Measurements from ENCODE around the gene GJA10.
A peak's percentile ranks its signal among the peaks of the same experiment; 100 is the strongest.

The GJA10 gene

GRCh38 chr6:89928604-89929003 is 34.3 kb downstream of the GJA10 start:
- Histone ChIP-seq H3K27ac (ENCODE audit: low read length, poor library complexity, severe bottlenecking) (peak overlapping the region; percentile 31), H2BK120ac (ENCODE audit: low read depth, low read length) (no peak overlapping the region), H3K36me3 (ENCODE audit: control insufficient read depth in 1 of 2, insufficient read depth in 2 of 2, low read depth in 1 of 2, low read length in 2 of 2) (peaks cover 0 to 3% of the 10 kb centered on the region in 2 experiments), H2AFZ (ENCODE audit: low read depth, low read length) (no peak overlapping the region), H3K4me2 (ENCODE audit: low read length, poor library complexity, severe bottlenecking) (no peak overlapping the region), H3K27me3 (ENCODE audit: control insufficient read depth in 1 of 2, insufficient read depth in 1 of 2, low read length in 2 of 2) (no peaks in the 10 kb centered on the region), H3K14ac (ENCODE audit: low read length in 2 of 2) (peak overlapping the region in 1 of 2 experiments; percentile 37), H2BK15ac (ENCODE audit: low read depth, poor library complexity, severe bottlenecking) (no peak overlapping the region), H3K9ac (ENCODE audit: low read length) (no peak overlapping the region), H2BK5ac (ENCODE audit: low read depth, low read length, poor library complexity, severe bottlenecking) (no peak overlapping the region), H3K4me3 (ENCODE audit: insufficient read depth in 1 of 2, low read depth in 1 of 2, low read length in 2 of 2) (no peak overlapping the region), H3K4me1 (ENCODE audit: control insufficient read depth, insufficient read depth, low read depth, low read length) (peaks cover 2% of the 10 kb centered on the region), H3K9me3 (ENCODE audit: control insufficient read depth, low read length) (no peaks in the 10 kb centered on the region), H4K91ac (ENCODE audit: low read length) (no peak overlapping the region), H3K23ac (ENCODE audit: low read length in 2 of 2) (no peak overlapping the region), H2AK5ac (ENCODE audit: low read length, severe bottlenecking) (no peak overlapping the region), H4K8ac (ENCODE audit: low read length) (no peak overlapping the region), H3K79me1 (replicated peaks; ENCODE audit: low read length, poor library complexity, severe bottlenecking) (no peaks in the 10 kb centered on the region), H2BK12ac (ENCODE audit: low read length in 2 of 2) (no peak overlapping the region), H3K4ac (ENCODE audit: low read depth in 1 of 2, low read length in 2 of 2) (no peak overlapping the region), H3K18ac (ENCODE audit: low read depth in 1 of 2, low read length in 2 of 2) (no peak overlapping the region)
- peak; percentile 70 for DNase-seq
- WGBS: 64% methylated on average over 4 of the region's 6 CpGs

- Histone ChIP-seq H3K14ac (ENCODE audit: low read length in 2 of 2) (no peak overlapping the region), H2BK120ac (ENCODE audit: low read depth, low read length) (no peak overlapping the region), H3K4me2 (ENCODE audit: low read length, poor library complexity, severe bottlenecking) (no peak overlapping the region), H2BK12ac (ENCODE audit: low read length in 2 of 2) (no peak overlapping the region), H2BK15ac (ENCODE audit: low read depth, poor library complexity, severe bottlenecking) (no peak overlapping the region), H3K27me3 (ENCODE audit: control insufficient read depth in 1 of 2, insufficient read depth in 1 of 2, low read length in 2 of 2) (no peaks in the 10 kb centered on the region), H3K4ac (ENCODE audit: low read depth in 1 of 2, low read length in 2 of 2) (no peak overlapping the region), H3K18ac (ENCODE audit: low read depth in 1 of 2, low read length in 2 of 2) (no peak overlapping the region), H3K23ac (ENCODE audit: low read length in 2 of 2) (no peak overlapping the region), H3K36me3 (ENCODE audit: control insufficient read depth in 1 of 2, insufficient read depth in 2 of 2, low read depth in 1 of 2, low read length in 2 of 2) (peaks cover 0 to 3% of the 10 kb centered on the region in 2 experiments), H3K9ac (ENCODE audit: low read length) (no peak overlapping the region), H4K91ac (ENCODE audit: low read length) (no peak overlapping the region), H2BK5ac (ENCODE audit: low read depth, low read length, poor library complexity, severe bottlenecking) (no peak overlapping the region), H3K9me3 (ENCODE audit: control insufficient read depth, low read length) (no peaks in the 10 kb centered on the region), H3K27ac (ENCODE audit: low read length, poor library complexity, severe bottlenecking) (no peak overlapping the region), H3K79me1 (replicated peaks; ENCODE audit: low read length, poor library complexity, severe bottlenecking) (no peaks in the 10 kb centered on the region), H3K4me1 (ENCODE audit: control insufficient read depth, insufficient read depth, low read depth, low read length) (peaks cover 2% of the 10 kb centered on the region), H2AK5ac (ENCODE audit: low read length, severe bottlenecking) (no peak overlapping the region), H2AFZ (ENCODE audit: low read depth, low read length) (no peak overlapping the region), H3K4me3 (ENCODE audit: insufficient read depth in 1 of 2, low read depth in 1 of 2, low read length in 2 of 2) (no peak overlapping the region), H4K8ac (ENCODE audit: low read length) (peak overlapping the region; percentile 29)
- no peak for DNase-seq
- 91% methylated on average over 4 of the region's 5 CpGs for WGBS
Measured at GRCh38 chr6:89930789-89931188, 36.5 kb downstream of the GJA10 start.

GRCh38 chr6:89932245-89932802 is 38.1 kb downstream of the GJA10 start:
- no peak overlapping the region for H3K14ac ChIP-seq (ENCODE audit: low read length in 2 of 2)
- H2BK15ac ChIP-seq (ENCODE audit: low read depth, poor library complexity, severe bottlenecking): no peak overlapping the region
- no peak overlapping the region for H2AFZ ChIP-seq (ENCODE audit: low read depth, low read length)
- DNase-seq: no peak
- H2BK120ac ChIP-seq (ENCODE audit: low read depth, low read length): no peak overlapping the region
- no peak overlapping the region for H4K8ac ChIP-seq (ENCODE audit: low read length)
- no peak overlapping the region for H2AK5ac ChIP-seq (ENCODE audit: low read length, severe bottlenecking)
- H3K23ac ChIP-seq (ENCODE audit: low read length in 2 of 2): no peak overlapping the region
- peaks cover 2% of the 10 kb centered on the region for H3K4me1 ChIP-seq (ENCODE audit: control insufficient read depth, insufficient read depth, low read depth, low read length)
- no peak overlapping the region for H3K9ac ChIP-seq (ENCODE audit: low read length)
- no peak overlapping the region for H3K4me2 ChIP-seq (ENCODE audit: low read length, poor library complexity, severe bottlenecking)
- peaks cover 0 to 3% of the 10 kb centered on the region in 2 experiments for H3K36me3 ChIP-seq (ENCODE audit: control insufficient read depth in 1 of 2, insufficient read depth in 2 of 2, low read depth in 1 of 2, low read length in 2 of 2)
- H3K4me3 ChIP-seq (ENCODE audit: insufficient read depth in 1 of 2, low read depth in 1 of 2, low read length in 2 of 2): no peak overlapping the region
- H3K4ac ChIP-seq (ENCODE audit: low read depth in 1 of 2, low read length in 2 of 2): no peak overlapping the region
- H4K91ac ChIP-seq (ENCODE audit: low read length): no peak overlapping the region
- no peak overlapping the region for H2BK12ac ChIP-seq (ENCODE audit: low read length in 2 of 2)
- H3K27ac ChIP-seq (ENCODE audit: low read length, poor library complexity, severe bottlenecking): no peak overlapping the region
- H2BK5ac ChIP-seq (ENCODE audit: low read depth, low read length, poor library complexity, severe bottlenecking): no peak overlapping the region
- H3K27me3 ChIP-seq (ENCODE audit: control insufficient read depth in 1 of 2, insufficient read depth in 1 of 2, low read length in 2 of 2): peaks cover 0 to 7% of the 10 kb centered on the region in 2 experiments
- 95% methylated on average over 21 of the region's 22 CpGs for WGBS
- H3K79me1 ChIP-seq (replicated peaks; ENCODE audit: low read length, poor library complexity, severe bottlenecking): no peaks in the 10 kb centered on the region
- no peaks in the 10 kb centered on the region for H3K9me3 ChIP-seq (ENCODE audit: control insufficient read depth, low read length)
- no peak overlapping the region for H3K18ac ChIP-seq (ENCODE audit: low read depth in 1 of 2, low read length in 2 of 2)

- H3K4me3 ChIP-seq (ENCODE audit: insufficient read depth in 1 of 2, low read depth in 1 of 2, low read length in 2 of 2): no peak overlapping the region
- H3K23ac ChIP-seq (ENCODE audit: low read length in 2 of 2): no peak overlapping the region
- H2AFZ ChIP-seq (ENCODE audit: low read depth, low read length): no peak overlapping the region
- H3K4ac ChIP-seq (ENCODE audit: low read depth in 1 of 2, low read length in 2 of 2): no peak overlapping the region
- H3K18ac ChIP-seq (ENCODE audit: low read depth in 1 of 2, low read length in 2 of 2): no peak overlapping the region
- H2BK5ac ChIP-seq (ENCODE audit: low read depth, low read length, poor library complexity, severe bottlenecking): no peak overlapping the region
- H3K4me1 ChIP-seq (ENCODE audit: control insufficient read depth, insufficient read depth, low read depth, low read length): no peaks in the 10 kb centered on the region
- H3K27ac ChIP-seq (ENCODE audit: low read length, poor library complexity, severe bottlenecking): no peak overlapping the region
- no peak overlapping the region for H2AK5ac ChIP-seq (ENCODE audit: low read length, severe bottlenecking)
- H4K91ac ChIP-seq (ENCODE audit: low read length): no peak overlapping the region
- no peaks in the 10 kb centered on the region for H3K79me1 ChIP-seq (replicated peaks; ENCODE audit: low read length, poor library complexity, severe bottlenecking)
- H3K9me3 ChIP-seq (ENCODE audit: control insufficient read depth, low read length): no peaks in the 10 kb centered on the region
- H3K27me3 ChIP-seq (ENCODE audit: control insufficient read depth in 1 of 2, insufficient read depth in 1 of 2, low read length in 2 of 2): peaks cover 0 to 7% of the 10 kb centered on the region in 2 experiments
- H2BK120ac ChIP-seq (ENCODE audit: low read depth, low read length): no peak overlapping the region
- H3K36me3 ChIP-seq (ENCODE audit: control insufficient read depth in 1 of 2, insufficient read depth in 2 of 2, low read depth in 1 of 2, low read length in 2 of 2): peaks cover 0 to 3% of the 10 kb centered on the region in 2 experiments
- H2BK12ac ChIP-seq (ENCODE audit: low read length in 2 of 2): no peak overlapping the region
- H2BK15ac ChIP-seq (ENCODE audit: low read depth, poor library complexity, severe bottlenecking): no peak overlapping the region
- 90% methylated on average over 12 of the region's 19 CpGs for WGBS
- H3K9ac ChIP-seq (ENCODE audit: low read length): no peak overlapping the region
- H3K4me2 ChIP-seq (ENCODE audit: low read length, poor library complexity, severe bottlenecking): no peak overlapping the region
- no peak overlapping the region for H3K14ac ChIP-seq (ENCODE audit: low read length in 2 of 2)
- H4K8ac ChIP-seq (ENCODE audit: low read length): no peak overlapping the region
- no peak for DNase-seq
Measured at GRCh38 chr6:89934685-89935366, 40.6 kb downstream of the GJA10 start.

Data from mesenchymal stem cell (in vitro differentiated cells and primary cell).